ENCODE data around the gene MRPL20.

Gene MRPL20

DNA sequence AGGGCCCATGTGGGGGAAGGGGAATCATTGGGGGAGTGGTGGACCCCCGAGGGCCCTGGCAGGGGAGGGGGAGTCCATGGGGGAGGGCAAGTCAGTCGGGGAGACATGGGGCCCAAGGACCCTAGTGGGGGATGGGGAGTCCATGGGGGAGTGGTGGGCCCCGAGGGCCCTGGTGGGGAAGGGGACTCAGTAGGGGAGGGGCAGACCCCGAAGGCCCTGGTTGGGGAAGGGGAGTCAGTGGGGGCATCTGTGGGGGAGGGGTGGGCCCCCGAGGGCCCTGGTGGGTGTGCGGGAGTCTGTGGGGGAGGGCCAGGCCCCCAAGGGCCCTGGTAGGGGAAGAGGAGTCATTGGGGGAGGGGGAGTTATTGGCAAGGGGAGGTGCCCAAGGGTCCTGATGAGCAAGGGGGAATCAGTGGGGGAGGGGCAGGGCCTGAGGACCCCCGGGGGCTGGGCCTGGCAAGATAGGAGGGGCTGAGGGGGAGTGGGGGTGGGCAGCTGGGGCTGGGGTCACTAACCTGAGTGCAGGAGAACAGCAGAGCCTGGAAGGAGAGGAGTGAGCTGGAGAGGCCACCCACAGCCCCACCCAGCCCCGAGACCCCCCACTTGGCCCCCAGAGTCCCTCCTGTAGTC is 50.8 kb downstream of the MRPL20 start:
- peaks cover 19 to 26% of the 10 kb centered on the region in 2 donors for H3K4me1 ChIP-seq (ENCODE audit: control insufficient read depth in 1 of 2, insufficient read depth in 2 of 2, low read length in 2 of 2)
- peaks cover 34 to 50% of the 10 kb centered on the region in 2 donors for H3K27me3 ChIP-seq (ENCODE audit: control insufficient read depth in 1 of 2, insufficient read depth in 2 of 2, low read length in 2 of 2)
- no peak overlapping the region for H3K9ac ChIP-seq (ENCODE audit: low read depth in 1 of 2, low read length in 2 of 2)
- no peaks in the 10 kb centered on the region for H3K36me3 ChIP-seq (ENCODE audit: control insufficient read depth in 1 of 2, insufficient read depth in 2 of 2, low read length in 2 of 2)
- peak overlapping the region in 1 of 2 donors; percentile 35 for H3K4me3 ChIP-seq (ENCODE audit: low read depth in 1 of 2, low read length in 2 of 2)
- H3K27ac ChIP-seq (ENCODE audit: low read depth, low read length) = no peak overlapping the region
- no peaks in the 10 kb centered on the region for H3K9me3 ChIP-seq (ENCODE audit: control insufficient read depth in 1 of 2, low read length in 2 of 2)

DNA sequence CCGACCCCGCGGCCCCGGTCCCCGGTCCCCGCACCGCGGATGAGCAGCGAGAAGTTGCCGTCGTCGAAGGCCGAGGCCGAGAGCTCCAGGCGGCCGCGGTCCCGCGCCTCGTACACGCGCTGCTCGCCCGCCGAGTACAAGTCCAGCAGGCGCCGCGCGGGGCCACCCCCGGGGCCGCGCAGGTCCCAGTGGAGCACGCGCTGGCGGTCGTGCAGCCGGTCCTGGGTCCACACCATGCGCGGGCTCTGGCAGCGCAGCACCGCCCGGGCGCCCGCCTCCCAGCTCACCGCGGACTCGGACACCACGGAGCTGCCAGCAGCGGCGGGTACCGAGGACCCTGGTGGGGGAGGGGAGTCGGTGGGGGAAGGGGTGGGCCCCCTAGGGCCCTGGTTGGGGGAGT is 51.7 kb downstream of the MRPL20 start:
- Histone ChIP-seq H3K36me3 (ENCODE audit: control insufficient read depth in 1 of 2, insufficient read depth in 2 of 2, low read length in 2 of 2) (no peaks in the 10 kb centered on the region), H3K27me3 (ENCODE audit: control insufficient read depth in 1 of 2, insufficient read depth in 2 of 2, low read length in 2 of 2) (peaks cover 34 to 44% of the 10 kb centered on the region in 2 donors), H3K4me3 (ENCODE audit: low read depth in 1 of 2, low read length in 2 of 2) (no peak overlapping the region), H3K9ac (ENCODE audit: low read depth in 1 of 2, low read length in 2 of 2) (no peak overlapping the region), H3K27ac (ENCODE audit: low read depth, low read length) (no peak overlapping the region), H3K9me3 (ENCODE audit: control insufficient read depth in 1 of 2, low read length in 2 of 2) (no peaks in the 10 kb centered on the region), H3K4me1 (ENCODE audit: control insufficient read depth in 1 of 2, insufficient read depth in 2 of 2, low read length in 2 of 2) (peaks cover 19% of the 10 kb centered on the region in 2 donors)

- H3K4me1 ChIP-seq (ENCODE audit: control insufficient read depth in 1 of 2, insufficient read depth in 2 of 2, low read length in 2 of 2) = peaks cover 19% of the 10 kb centered on the region in 2 donors
- H3K27ac ChIP-seq (ENCODE audit: low read depth, low read length) = no peak overlapping the region
- H3K36me3 ChIP-seq (ENCODE audit: control insufficient read depth in 1 of 2, insufficient read depth in 2 of 2, low read length in 2 of 2) = no peaks in the 10 kb centered on the region
- H3K4me3 ChIP-seq (ENCODE audit: low read depth in 1 of 2, low read length in 2 of 2) = no peak overlapping the region
- peaks cover 34 to 44% of the 10 kb centered on the region in 2 donors for H3K27me3 ChIP-seq (ENCODE audit: control insufficient read depth in 1 of 2, insufficient read depth in 2 of 2, low read length in 2 of 2)
- no peaks in the 10 kb centered on the region for H3K9me3 ChIP-seq (ENCODE audit: control insufficient read depth in 1 of 2, low read length in 2 of 2)
- H3K9ac ChIP-seq (ENCODE audit: low read depth in 1 of 2, low read length in 2 of 2) = no peak overlapping the region
Observed at GRCh38 chr1:1354271-1355247, 52.5 kb downstream of the MRPL20 start.

DNA sequence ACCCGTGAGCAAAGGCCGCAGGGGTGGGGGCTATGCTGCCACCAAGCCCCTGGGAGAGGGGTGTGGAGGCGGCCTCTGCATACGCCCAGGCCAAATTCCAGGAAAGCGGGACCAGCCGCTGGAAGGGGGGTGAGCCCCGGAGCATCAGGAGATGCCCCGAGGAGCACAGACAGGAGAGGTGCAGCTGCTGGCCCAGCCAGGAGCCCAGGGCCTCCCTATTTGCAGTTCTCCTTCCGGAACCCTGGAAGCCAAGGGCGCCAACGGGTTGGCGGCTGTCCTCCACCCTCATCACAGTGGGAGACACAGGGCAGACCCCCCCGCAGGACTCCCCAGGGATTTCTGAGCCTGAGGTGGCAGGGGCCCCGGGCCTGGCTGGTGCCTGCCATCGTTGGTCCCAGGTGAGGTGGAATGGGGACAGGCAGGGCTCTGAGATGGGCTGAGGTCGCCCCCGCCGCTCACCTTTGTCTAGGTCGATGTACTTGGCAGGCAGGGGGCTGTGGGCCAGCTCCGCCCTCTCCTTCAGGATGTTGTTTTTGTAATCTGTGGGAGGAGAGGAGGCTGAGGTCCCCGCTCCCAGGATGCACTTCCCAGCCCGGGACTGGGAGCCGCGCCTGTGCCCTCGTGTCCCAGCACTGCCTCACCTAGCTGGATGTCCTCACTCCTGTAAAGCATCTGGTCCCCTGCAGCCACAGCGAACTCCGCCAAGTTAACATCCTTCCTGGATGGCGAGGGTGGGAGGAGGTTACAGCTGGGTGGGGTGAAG is 53.5 kb downstream of the MRPL20 start:
- Histone ChIP-seq H3K36me3 (ENCODE audit: control insufficient read depth in 1 of 2, insufficient read depth in 2 of 2, low read length in 2 of 2) (no peaks in the 10 kb centered on the region), H3K4me3 (ENCODE audit: low read depth in 1 of 2, low read length in 2 of 2) (no peak overlapping the region), H3K27ac (ENCODE audit: low read depth, low read length) (no peak overlapping the region), H3K27me3 (ENCODE audit: control insufficient read depth in 1 of 2, insufficient read depth in 2 of 2, low read length in 2 of 2) (peaks cover 28 to 40% of the 10 kb centered on the region in 2 donors), H3K9ac (ENCODE audit: low read depth in 1 of 2, low read length in 2 of 2) (no peak overlapping the region), H3K9me3 (ENCODE audit: control insufficient read depth in 1 of 2, low read length in 2 of 2) (no peaks in the 10 kb centered on the region), H3K4me1 (ENCODE audit: control insufficient read depth in 1 of 2, insufficient read depth in 2 of 2, low read length in 2 of 2) (peaks cover 12 to 14% of the 10 kb centered on the region in 2 donors)

DNA sequence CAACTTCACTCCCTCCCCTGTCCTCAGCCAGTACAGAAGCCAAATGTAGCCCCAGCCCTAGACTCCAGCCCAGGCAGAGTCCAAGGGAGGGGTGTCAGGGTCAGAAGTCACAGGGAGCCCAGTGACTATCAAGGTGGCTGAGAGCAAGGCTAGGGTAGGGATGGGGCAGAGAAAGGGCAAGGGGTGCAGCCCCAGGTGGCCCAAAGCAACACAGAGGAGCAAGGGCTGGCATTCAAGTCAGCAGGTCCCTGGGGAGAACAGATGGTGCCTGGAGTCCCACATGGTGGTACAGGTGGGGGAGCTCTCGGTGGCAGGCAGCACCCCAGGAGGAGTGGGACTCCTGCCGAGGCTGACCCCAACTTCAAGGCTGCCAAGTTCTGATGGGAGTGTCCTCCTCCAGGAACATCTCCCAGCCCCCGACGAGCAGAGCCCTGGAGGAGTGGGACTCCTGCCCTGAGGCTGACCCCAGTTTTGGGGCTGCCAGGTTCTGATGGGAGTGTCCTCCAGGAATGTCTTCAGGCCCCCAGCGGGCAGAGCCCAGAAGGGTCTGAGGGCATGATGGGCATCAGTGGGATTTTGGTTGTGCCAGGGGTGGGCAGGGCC is 54.2 kb downstream of the MRPL20 start:
- Histone ChIP-seq H3K4me3 (ENCODE audit: low read depth in 1 of 2, low read length in 2 of 2) (no peak overlapping the region), H3K27ac (ENCODE audit: low read depth, low read length) (no peak overlapping the region), H3K4me1 (ENCODE audit: control insufficient read depth in 1 of 2, insufficient read depth in 2 of 2, low read length in 2 of 2) (peaks cover 11 to 19% of the 10 kb centered on the region in 2 donors), H3K36me3 (ENCODE audit: control insufficient read depth in 1 of 2, insufficient read depth in 2 of 2, low read length in 2 of 2) (no peaks in the 10 kb centered on the region), H3K9me3 (ENCODE audit: control insufficient read depth in 1 of 2, low read length in 2 of 2) (no peaks in the 10 kb centered on the region), H3K9ac (ENCODE audit: low read depth in 1 of 2, low read length in 2 of 2) (no peak overlapping the region), H3K27me3 (ENCODE audit: control insufficient read depth in 1 of 2, insufficient read depth in 2 of 2, low read length in 2 of 2) (peaks cover 21 to 34% of the 10 kb centered on the region in 2 donors)
